Measurements from ENCODE around the gene KNOP1. TPM values are rescaled to one million over a fixed set of nuclear protein-coding genes. Genes with fewer than 3 reads are reported as not detected.
A peak's percentile ranks its signal among the peaks of the same experiment; 100 is the strongest.

Gene KNOP1
- total and polyA plus RNA-seq, 7 donors, result 5.0 to 16.4 (median 10.4) TPM

GRCh38 chr16:19754644-19755036 is 36.6 kb upstream of the KNOP1 start:
- intact Hi-C loops (cut with DNase I), result no loop called here
- peak overlapping the region in 1 of 4 donors; percentile 63 for H3K27ac ChIP-seq
- H3K36me3 ChIP-seq, result no peaks in the 10 kb centered on the region

GRCh38 chr16:19753815-19754643 is 36.0 kb upstream of the KNOP1 start:
- DNase-seq, result no peak
- peak overlapping the region in 1 of 4 donors; percentile 63 for H3K27ac ChIP-seq
- H3K4me3 ChIP-seq, result no peak overlapping the region
- intact Hi-C loops (cut with DNase I), result no loop called here
- H3K9me3 ChIP-seq, result no peaks in the 10 kb centered on the region
- no peaks in the 10 kb centered on the region for H3K27me3 ChIP-seq
- no peaks in the 10 kb centered on the region for H3K4me1 ChIP-seq
- no peaks in the 10 kb centered on the region for H3K36me3 ChIP-seq
- no peak for TF ChIP-seq EP300 (IDR thresholded peaks at IDR 0.05)
- TF ChIP-seq POLR2AphosphoS5 (IDR thresholded peaks at IDR 0.05), result no peak
- no peak for TF ChIP-seq POLR2A (IDR thresholded peaks at IDR 0.05)
- TF ChIP-seq CTCF (IDR thresholded peaks at IDR 0.05), result no peak
- 21 to 63% methylated on average over 12 of the region's 12 CpGs for WGBS, 2 donors

More at GRCh38 chr16:19754644-19755036, 36.6 kb upstream of the KNOP1 start:
- H3K9me3 ChIP-seq, result no peaks in the 10 kb centered on the region
- no peak overlapping the region for H3K4me3 ChIP-seq
- 24 to 61% methylated on average over 1 of the region's 1 CpG for WGBS, 2 donors
- no peak for DNase-seq
- H3K4me1 ChIP-seq, result no peaks in the 10 kb centered on the region
- TF ChIP-seq POLR2A (IDR thresholded peaks at IDR 0.05) (no peak), POLR2AphosphoS5 (IDR thresholded peaks at IDR 0.05) (no peak)
- no peaks in the 10 kb centered on the region for H3K27me3 ChIP-seq

- no peak for DNase-seq
- no peak overlapping the region for H3K4me3 ChIP-seq
- no peaks in the 10 kb centered on the region for H3K27me3 ChIP-seq
- TF ChIP-seq EP300 (IDR thresholded peaks at IDR 0.05) (no peak), CTCF (IDR thresholded peaks at IDR 0.05) (no peak), POLR2A (IDR thresholded peaks at IDR 0.05) (no peak), POLR2AphosphoS5 (IDR thresholded peaks at IDR 0.05) (no peak)
- WGBS, 2 donors, result 88 to 91% methylated on average over 6 of the region's 6 CpGs
- intact Hi-C loops (cut with DNase I), result no loop called here
- H3K36me3 ChIP-seq, result no peaks in the 10 kb centered on the region
- H3K4me1 ChIP-seq, result no peaks in the 10 kb centered on the region
- no peaks in the 10 kb centered on the region for H3K9me3 ChIP-seq
- no peak overlapping the region for H3K27ac ChIP-seq
Observed at GRCh38 chr16:19751478-19752385, 33.7 kb upstream of the KNOP1 start.

GRCh38 chr16:19749571-19750080 is 31.6 kb upstream of the KNOP1 start:
- no peak for DNase-seq
- H3K36me3 ChIP-seq, result no peaks in the 10 kb centered on the region
- 82 to 89% methylated on average over 4 of the region's 4 CpGs for WGBS, 2 donors
- no peaks in the 10 kb centered on the region for H3K27me3 ChIP-seq
- H3K4me3 ChIP-seq, result no peak overlapping the region
- H3K4me1 ChIP-seq, result no peaks in the 10 kb centered on the region
- intact Hi-C loops (cut with DNase I), result no loop called here
- no peaks in the 10 kb centered on the region for H3K9me3 ChIP-seq
- no peak for TF ChIP-seq POLR2AphosphoS5 (IDR thresholded peaks at IDR 0.05)
- TF ChIP-seq CTCF (IDR thresholded peaks at IDR 0.05), result no peak
- no peak for TF ChIP-seq EP300 (IDR thresholded peaks at IDR 0.05)
- TF ChIP-seq POLR2A (IDR thresholded peaks at IDR 0.05), result no peak
- no peak overlapping the region for H3K27ac ChIP-seq
